RKO (cell line): ENCODE results near the gene TRIM71.

ENCODE experiments used
- DNase-seq: peaks from one replicate; pipeline ENCODE4 v3.0.0-alpha.2; 2016; ENCODE audit warnings: low spot score

Gene TRIM71

GRCh38 chr3:32866533-32866932, 48.7 kb downstream of the TRIM71 start:
- no peak for DNase-seq

GRCh38 chr3:32867954-32868353, 50.2 kb downstream of the TRIM71 start:
- no peak for DNase-seq

- DNase-seq: no peak
Measured at GRCh38 chr3:32868719-32869512, 51.1 kb downstream of the TRIM71 start.

GRCh38 chr3:32869513-32870047, 51.8 kb downstream of the TRIM71 start:
- no peak for DNase-seq

- no peak for DNase-seq
Measured at GRCh38 chr3:32870373-32871095, 52.7 kb downstream of the TRIM71 start.

- DNase-seq: no peak
Measured at GRCh38 chr3:32871273-32871672, 53.5 kb downstream of the TRIM71 start.

GRCh38 chr3:32872487-32873382, 54.9 kb downstream of the TRIM71 start:
- DNase-seq: no peak

GRCh38 chr3:32873531-32874130, 55.8 kb downstream of the TRIM71 start:
- no peak for DNase-seq

GRCh38 chr3:32876920-32877319, 59.1 kb downstream of the TRIM71 start:
- DNase-seq: no peak

- no peak for DNase-seq
Measured at GRCh38 chr3:32877598-32877997, 59.8 kb downstream of the TRIM71 start.

- DNase-seq: no peak
Measured at GRCh38 chr3:32880225-32880624, 62.4 kb downstream of the TRIM71 start.

GRCh38 chr3:32881624-32882023, 63.8 kb downstream of the TRIM71 start:
- DNase-seq: no peak

- DNase-seq: no peak
Measured at GRCh38 chr3:32882189-32882588, 64.4 kb downstream of the TRIM71 start.

- DNase-seq: no peak
Measured at GRCh38 chr3:32882603-32883025, 64.8 kb downstream of the TRIM71 start.

- DNase-seq: no peak
Measured at GRCh38 chr3:32883817-32884216, 66.0 kb downstream of the TRIM71 start.

- no peak for DNase-seq
Measured at GRCh38 chr3:32884591-32884990, 66.8 kb downstream of the TRIM71 start.

GRCh38 chr3:32885283-32885901, 67.6 kb downstream of the TRIM71 start:
- DNase-seq: no peak

- no peak for DNase-seq
Measured at GRCh38 chr3:32886296-32886695, 68.5 kb downstream of the TRIM71 start.

- DNase-seq: no peak
Measured at GRCh38 chr3:32886911-32887310, 69.1 kb downstream of the TRIM71 start.

- no peak for DNase-seq
Measured at GRCh38 chr3:32888739-32889138, 70.9 kb downstream of the TRIM71 start.
